ENCODE data around the gene NAA20.
"Not testable (repeated sequence)": the region's sequence is repeated elsewhere in the genome, so short reads cannot be mapped to it uniquely, and the experiment has no call there.

Gene NAA20

DNA sequence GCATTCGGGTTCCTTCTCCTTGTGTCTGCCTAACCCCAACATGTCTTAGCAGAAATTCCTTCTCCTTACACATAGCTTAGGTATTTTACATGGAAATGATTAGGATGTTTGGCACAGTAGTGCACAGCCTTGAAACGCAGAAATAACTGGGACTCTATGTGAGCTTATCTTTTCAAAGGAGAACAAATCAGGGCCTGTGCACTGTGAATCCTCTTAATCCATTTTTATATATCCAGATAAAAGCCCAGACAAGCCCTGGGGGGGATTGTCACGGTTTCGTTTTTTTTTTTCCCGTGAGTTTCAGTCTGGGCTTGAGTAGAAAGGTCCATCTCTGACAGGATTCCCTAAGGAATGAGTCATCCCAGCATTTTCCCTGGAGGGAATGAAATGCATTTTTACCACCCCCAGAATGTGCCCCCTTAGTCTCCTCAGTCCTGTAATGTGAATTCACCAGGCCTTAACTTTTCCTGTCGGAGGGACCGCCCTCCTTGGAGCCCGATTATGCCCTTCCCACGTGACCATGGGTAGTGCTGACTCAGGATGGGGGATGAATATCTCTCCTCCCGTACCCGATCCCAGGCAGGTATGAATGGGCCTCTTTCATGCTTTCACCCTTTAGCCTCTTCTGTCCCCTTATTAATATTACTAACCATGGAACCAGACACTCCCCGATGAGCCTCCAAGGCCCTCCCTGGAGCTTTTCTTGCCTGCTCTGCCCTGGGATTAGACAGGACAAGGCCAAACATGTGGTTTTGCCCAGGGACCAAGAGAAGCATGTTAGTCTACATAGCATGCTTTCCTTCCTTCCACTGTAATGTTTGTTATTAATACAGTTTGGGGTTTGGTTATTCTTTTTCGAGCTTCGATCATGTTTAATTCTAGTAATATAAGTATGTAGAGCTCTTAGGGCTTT lies 23.9 kb upstream of the NAA20 start:
- DNase-seq: no peak

DNA sequence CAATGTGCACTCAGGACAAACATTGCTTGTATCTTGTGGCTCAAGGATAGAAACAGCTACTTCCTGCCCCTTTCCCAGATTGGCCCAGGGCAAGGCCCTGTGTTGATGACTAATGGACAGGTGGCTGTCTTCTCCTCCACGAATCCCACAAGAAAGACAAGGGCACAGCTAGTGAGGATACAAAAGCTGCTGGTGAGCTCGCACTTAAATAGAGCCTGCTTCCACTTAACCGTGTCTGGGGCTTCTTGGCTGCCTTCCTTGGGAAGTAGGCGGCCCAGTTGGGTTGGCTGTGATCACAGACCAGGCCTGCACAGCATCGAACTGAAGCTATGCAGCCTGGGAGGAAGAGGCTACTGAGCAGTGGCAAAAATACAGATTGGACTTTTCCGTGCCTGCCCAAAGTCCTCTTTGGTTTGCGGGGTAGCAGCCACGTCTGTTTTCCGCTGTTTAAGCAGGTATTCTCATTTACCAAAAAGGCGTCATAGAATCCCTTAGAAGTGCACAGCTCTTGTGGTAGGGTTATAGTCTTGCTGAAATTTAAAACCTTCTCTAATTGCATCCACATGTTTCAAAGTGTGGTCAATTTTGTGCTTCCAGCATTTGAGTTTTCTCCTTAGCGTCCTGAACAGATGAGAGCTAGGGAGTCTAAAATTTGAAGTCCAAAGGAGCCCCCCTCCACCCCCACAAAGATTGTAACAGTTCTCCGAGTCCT lies 23.0 kb upstream of the NAA20 start:
- no peak for DNase-seq

DNA sequence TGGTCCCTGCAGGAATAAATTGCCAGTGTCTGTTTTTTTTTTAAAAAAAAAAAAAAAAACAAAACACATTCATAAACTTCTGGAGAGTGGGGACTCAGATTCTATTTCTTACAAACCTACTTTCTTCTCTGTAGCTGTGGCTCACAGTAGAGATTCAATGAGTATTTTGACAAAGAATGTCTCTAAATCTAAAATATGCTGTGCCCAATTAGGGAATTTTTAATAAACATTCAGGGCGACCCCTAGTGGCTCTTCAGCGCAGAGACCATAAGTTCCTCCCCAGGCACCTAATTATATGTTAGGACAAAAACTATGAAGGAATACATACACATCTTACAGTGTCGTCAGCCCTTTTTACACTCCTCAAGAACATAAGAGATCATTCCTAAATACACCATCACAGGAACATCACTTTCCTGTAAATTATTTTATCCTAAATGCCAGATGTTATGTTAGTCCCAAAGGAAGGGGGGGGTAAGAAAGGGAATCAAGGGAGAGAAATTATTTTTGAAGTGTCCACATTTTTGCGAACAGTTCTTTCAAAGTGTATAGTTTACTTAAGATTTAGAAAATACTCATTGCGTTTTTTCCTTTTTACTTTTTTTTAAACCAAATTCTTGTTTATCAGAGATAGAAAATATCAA lies 21.8 kb upstream of the NAA20 start:
- DNase-seq: no peak

DNA sequence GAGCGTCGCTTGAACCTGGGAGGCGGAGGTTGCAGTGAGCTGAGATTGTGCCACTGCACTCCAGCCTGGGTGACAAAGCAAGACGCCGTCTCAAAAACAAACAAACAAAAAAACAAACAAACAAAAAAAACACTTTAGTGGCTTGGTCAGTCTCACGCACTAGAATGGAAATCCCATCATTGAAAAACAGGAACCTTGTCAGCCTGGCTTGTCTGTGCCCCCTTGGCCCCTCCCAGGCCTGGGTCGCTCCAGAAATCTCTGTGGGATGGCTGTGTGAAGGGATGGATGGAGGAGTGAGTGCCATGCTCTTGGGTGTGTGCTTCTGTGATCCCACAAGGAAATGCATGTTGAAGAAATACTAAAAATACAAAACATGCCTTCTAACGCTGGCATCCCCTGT lies 20.9 kb upstream of the NAA20 start:
- no peak for DNase-seq

DNA sequence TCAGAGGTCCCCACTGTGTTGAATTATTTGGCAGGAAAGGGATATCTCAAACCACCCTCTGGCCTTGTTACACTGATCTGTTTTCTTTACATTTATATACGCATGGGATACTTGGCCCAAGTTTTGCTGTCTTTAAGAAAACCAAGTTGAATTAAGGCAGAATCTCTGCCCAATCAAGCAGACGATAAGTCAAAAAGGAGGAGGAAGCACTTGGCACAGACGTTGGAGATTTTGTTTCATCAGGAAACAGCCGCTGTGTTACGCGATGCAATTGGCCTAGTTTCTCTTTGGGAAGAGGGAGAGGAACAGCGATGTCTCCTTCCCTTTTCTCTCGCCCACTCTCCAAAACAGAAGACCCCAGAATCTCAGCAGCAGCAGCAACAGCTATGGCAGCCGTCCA lies 20.2 kb upstream of the NAA20 start:
- no peak for DNase-seq

DNA sequence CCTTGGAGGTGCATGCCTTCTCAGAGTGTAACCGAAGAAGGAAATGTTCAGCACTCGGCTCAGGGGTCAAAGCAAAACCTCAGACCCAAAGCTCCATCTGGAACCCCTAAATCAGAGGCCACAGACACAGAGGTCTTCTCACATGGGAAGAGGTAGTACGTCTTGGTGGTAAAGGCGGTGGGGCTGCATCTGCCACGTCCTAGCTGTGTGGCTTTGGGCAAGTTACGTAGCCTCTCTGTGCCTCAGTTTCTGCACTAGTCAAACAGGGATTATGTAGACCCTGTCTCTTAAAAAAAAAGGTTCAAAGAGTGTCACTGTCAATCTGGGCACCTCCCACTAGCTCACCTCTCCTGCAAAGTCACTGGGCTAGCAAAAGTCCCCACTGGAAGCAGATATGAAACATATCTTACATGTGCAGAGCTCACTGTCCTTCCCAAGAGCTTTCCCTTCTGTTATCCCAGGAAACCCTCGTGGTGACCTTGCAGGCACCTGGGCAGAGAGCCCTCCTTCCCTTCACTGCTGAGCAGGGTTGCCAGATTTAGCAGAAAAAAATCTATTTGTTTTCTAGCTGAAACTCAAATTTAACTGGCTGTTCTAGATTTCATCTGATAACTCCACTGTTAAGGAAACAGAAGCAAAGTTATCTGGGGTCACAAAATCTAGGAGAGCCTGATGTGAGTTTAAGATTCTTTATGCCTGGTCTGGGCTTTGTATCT lies 18.0 kb upstream of the NAA20 start:
- DNase-seq: no peak

DNA sequence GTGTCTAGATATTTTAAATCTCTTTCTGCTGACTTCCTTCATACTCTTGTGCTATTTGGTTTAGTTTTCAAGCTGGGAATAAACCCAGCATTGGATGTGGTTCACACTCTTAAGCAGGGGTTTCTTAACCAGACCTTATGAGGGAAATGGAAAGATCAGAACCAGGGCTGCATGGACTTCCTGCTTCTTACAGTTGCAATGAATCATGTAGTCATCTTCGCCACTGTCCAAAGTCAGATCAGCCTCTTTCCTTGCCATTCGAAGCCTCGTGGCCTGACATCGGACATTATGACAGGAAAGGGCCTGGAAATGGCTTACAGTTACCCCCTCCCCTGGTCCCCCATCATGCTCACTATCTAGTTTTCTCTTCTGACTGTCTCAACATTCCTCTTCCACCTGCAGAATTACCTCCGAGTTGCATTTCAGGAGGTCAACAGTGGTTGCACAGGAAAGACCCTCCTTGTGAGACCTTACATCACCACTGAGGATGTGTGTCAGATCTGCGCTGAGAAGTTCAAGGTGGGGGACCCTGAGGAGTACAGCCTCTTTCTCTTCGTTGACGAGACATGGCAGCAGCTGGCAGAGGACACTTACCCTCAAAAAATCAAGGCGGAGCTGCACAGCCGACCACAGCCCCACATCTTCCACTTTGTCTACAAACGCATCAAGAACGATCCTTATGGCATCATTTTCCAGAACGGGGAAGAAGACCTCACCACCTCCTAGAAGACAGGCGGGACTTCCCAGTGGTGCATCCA lies 16.8 kb upstream of the NAA20 start:
- no peak for DNase-seq

DNA sequence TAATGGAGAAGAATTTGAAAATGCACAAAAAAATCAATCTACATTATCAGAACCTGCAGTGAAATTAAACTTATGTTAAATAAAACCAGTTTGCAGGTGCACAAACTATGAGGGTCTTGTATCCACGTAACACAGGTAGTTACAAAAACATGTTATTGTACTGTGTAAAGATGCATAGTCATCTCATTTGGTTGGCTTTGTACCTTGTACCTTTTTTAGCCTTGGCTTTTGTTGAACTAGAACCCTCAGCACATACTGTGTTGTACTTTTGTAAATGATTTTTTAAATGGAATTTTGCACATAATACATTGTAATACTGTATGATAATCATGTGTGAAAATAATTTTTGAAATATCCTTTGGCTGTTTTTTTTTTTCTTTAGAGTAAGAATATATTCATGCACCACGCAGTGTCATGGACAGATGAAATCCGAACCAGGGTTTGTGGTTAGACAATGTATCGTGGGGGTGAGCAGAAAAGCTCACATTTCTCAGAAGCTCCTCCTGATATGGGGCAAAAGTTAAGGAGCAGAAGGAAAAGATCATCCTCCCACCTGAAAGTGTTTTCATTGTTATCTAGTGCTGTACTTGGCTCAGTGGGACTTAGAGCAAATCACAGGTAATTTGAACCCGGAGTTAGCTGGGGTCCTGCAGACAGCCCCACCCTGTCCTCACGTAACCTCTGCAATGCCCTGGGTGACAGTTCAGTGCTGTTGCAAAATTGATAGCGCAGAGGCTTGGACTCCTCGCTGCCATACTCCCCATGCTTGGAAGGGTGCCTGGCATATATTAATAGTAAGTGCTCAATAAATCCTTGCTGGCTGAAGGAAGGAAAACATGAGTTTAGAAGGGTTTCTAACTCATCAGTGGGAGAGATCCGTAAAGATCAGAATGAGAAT lies 14.8 kb upstream of the NAA20 start:
- no peak for DNase-seq

DNA sequence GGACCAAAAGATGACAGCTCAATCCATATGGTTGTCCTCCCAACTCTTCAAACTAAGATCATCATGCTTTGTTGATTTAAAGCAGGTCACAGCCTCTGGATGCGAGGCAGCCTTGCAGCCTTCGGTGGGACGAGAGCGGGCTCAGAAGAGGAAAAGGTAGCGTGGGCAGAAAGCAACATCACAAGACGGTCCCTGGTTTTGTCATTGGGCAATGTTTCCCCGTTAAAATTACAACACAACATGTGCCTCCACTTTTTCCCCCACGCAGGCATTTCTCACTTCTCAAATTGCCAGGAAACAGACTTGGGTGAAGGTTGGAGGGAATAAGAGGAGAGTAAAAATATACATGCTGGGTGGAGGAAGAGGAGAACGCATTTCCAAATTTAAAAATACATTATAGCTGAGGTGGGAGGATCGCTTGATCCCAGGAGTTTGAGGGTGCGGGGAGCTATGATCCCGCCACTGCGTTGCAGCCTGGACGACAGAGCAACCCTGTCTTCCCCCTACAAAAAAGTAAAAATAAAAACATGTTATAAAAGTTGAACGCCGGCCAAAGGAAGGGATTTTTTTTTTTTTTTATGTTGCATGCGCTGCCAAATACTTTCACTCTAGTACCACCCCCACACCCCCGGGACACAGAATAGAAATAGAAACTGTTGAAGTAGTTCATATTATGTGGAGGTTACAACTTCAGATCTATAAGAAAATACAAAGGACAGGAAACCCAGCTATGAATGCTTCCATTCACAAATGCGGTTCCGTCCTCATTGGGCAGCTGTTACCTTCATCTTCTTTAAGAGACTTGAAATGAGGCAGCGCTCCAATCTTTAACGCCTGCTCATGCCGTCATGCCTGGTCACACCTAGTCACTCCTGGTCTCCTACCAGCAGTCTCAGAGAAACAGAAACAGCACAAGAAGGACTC lies 13.9 kb upstream of the NAA20 start:
- DNase-seq: no peak

DNA sequence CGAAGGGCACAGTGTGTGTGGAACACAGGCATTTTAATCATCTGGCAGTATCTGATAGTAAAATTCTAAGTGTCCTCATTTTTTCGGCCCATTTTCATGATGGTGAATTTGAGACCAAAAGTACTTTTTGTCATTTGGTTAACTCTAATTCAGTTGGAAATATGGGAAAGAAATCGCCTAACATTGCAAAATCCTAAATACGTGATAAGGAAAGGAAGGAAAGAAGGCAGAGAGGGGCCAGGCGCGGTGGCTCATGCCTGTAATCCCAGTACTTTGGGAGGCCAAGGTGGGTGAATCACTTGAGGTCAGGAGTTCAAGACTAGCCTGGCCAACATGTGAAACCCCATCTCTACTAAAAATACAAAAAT lies 13.2 kb upstream of the NAA20 start:
- DNase-seq: not testable (repeated sequence)

DNA sequence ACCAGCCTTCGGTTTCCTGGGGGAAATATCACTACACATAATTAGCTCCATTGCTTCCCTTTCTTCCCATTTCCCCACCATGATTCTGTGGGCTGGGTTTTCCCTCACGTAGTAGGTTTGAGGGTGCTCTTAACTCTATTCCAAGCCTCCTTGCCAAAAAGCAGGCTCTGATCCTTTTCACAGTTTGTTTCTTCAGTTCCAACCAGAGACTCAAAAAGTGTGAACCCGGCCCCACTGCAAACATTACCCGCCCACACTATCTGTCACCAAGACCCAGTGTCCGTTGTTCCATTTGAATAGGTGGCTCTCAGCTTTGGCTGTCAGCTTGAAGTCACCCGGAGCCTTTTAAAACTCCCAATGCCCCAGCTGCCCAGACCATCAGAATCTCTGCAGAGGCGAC lies 11.8 kb upstream of the NAA20 start:
- DNase-seq: no peak

DNA sequence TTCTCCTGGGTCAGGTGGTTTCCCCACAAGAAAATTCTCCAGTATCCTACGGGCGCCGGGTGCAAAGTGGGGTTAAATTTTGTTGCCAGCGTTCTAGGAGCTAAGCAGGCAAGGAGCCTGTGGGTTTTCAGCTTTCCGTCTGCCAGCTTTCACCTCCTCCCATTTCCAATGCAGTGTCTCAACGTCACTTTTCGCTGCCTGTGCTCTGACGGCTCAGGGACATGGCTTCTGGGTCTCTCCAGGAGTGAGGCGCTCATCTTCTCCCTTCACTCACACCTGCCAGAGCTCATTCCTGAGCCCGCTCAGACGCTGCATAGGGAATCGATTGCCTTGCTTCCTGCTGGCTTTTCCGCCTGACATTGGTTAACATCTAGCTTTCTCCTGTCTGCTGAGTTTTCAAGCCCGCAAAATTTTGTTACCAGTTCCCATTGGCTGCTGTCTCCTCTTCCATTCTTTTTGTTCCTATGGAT lies 7.3 kb upstream of the NAA20 start:
- no peak for DNase-seq

DNA sequence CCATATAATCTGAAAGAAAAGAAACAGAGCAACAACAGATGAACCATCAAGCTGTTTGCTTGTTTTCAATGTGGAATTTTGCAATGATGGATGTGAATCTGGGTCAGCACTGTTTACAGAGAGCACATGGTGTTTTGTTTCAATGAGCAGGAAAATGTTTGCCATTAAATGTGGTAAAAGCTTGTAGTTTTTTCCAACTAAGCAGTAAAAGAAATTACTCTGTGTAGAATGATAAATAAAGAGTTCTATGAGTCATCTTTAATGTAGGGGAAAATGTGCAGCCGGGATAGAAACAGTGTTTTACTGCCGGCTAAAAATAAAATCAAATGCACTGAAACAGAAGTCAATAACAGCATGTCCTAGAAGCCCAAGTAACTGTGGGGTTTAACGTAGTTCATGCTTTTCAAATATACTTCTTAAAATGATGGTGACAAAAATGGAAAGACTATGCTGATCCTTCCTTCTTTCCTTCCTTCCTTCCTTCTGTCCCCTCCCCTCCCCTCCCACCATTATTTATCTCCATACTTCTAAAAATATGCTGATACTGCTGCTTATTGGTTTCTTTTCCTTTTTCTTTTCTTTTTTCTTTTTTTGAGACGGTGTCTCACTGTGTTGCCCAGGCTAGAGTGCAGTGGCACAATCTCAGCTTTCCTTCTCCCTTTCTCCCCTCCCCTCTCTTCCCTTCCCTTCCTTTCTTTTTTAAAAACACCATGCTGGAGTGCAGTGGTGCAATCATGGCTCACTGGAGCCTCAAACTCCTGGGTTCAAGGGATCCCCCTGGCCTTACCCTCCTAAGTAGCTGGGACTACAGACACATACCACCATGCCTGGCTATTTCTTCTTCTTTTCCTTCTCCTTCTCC lies 6.3 kb upstream of the NAA20 start:
- no peak for DNase-seq

DNA sequence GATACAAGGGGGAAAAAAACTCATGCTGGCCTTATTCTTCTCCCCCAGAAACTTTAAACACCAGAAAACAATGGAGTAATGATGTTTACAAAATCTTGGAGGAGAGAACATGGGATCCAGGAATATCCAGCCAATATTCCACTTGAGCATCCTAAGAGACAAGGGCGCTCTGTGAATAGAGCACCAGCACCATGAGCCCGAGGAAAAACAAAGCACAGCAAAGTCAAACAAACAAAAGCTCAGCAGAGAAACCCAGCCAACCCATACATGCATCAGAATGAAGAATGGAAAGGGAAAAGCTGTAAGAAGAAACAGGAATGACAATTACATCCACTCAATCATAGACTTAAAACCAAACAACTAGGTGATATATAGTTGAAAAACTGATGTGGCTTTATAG lies 4.6 kb upstream of the NAA20 start:
- no peak for DNase-seq

DNA sequence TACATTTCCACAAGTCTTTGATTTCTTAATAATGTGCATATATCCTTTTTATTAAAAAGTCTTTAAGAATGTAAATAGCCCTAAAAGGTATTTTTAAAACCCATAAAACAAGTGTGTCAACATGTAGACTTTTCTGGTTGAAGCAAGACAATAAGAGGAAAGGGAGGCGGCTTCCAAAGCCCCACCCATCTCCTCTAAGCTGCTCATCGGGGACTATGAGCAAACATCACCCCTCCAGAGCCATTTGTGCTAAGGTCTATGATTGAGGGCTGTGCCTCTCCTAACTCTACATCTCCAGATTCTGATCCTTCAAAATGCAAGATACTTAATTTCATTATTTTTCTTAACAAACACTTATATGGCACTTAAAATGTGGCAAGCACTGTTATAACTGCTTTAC lies 2.5 kb upstream of the NAA20 start:
- DNase-seq: no peak

DNA sequence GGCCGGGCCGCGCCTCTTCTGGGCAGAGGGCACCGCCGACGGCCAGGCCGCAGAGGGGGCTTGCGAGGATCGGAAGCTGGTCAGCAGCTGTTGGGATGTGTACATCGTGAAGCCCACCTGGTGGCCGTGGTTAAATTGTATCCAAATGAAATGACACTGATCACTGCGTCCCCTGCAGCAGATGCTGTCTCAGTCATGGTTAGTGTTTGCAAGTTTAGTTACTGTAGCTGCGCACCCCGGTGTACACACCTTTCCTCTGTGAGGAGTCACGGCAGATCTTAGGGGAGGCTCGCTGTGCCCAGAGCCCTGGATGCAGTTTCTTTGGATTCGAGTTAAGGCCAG lies 653 bp downstream of the NAA20 start:
- no peak for DNase-seq

DNA sequence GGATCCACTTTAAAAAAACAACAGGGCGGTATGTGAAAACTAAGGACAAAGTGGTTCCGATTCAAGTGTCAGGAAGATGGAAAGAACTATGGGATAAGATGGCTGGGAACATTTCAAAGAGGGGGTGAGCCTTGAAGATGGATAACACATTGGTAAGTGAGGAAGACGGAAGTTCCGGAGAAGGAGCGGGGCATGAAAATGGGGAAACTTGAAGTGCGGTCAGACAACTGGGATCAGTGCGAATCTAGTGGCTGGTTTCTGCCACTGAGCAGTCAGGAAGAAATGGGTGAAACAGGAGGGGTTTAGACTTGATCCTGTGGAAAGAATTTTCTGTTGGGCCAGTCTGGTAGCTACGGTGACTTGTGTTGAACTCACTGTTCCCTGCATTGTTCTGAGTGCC lies 1.2 kb downstream of the NAA20 start:
- no peak for DNase-seq

DNA sequence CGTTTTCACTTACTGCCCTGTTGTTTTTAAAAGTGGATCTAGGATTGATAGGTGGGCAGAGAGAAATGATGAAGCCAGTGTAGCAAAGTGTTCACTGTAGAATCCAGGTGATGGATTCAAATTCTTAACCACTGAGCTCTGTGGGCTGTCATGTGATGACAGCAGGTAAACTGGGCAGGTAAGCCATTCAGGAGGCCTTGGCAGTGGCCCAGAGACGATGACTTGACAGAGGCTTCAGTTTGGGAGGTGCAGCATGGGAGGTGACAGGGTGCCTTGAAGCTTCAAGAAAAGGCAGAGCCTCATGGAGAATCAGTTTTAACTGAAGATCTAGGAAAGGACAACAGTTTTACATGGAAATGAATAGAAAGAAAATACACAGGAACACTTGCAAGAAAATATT lies 2.0 kb downstream of the NAA20 start:
- DNase-seq: no peak

DNA sequence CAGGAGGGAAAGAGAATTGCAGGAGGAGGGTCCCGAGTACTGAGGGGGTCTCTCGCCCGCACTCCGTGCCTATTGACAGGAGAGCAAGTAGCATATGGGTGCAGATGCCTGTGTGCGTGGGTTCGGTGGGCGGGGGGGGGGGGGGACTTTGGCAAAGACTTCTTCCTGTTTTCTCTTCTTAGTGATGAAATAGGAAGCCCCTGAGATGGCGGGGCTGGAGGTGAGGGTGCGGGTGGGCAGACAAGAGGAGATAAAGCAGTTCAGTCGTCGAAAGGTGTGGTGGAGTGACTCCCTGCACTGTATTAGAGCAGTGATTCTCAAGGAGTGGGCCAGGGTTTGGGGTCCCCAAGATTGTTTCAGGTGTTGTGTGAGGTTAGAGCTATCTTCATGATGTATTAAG lies 3.7 kb downstream of the NAA20 start:
- no peak for DNase-seq

Data from NCI-H2107 (cell line).